Osteoblast (primary cell): ENCODE data around the gene TMIGD2. TPM values are rescaled to one million over a fixed set of nuclear protein-coding genes. Genes with fewer than 3 reads are reported as not detected.
"Not testable (repeated sequence)": the region's sequence is repeated elsewhere in the genome, so short reads cannot be mapped to it uniquely, and the experiment has no call there.

ENCODE experiments used
- DNase-seq: peaks from one replicate; pipeline ENCODE4 v3.0.0; 2011; ENCODE audit warnings: low spot score, mixed read lengths; ENCODE audit not compliant: insufficient read length; ENCODE audit errors: missing footprints
- H2AFZ ChIP-seq: 2 replicates; pipeline ENCODE4 v1.6.0; 2011; ENCODE audit warnings: mild to moderate bottlenecking, low read length
- H3K27ac ChIP-seq: 2 replicates; pipeline ENCODE4 v1.5.1; 2011; ENCODE audit warnings: mild to moderate bottlenecking, low read depth, low read length, moderate library complexity
- H3K27me3 ChIP-seq: 2 replicates; pipeline ENCODE4 v1.6.0; 2012; ENCODE audit warnings: mild to moderate bottlenecking, control low read depth, inconsistent platforms, low read length, moderate library complexity; ENCODE audit not compliant: insufficient read depth
- H3K36me3 ChIP-seq: 2 replicates; pipeline ENCODE4 v1.5.1; 2011; ENCODE audit warnings: mild to moderate bottlenecking, low read length, control low read depth, moderate library complexity; ENCODE audit not compliant: insufficient read depth
- H3K4me1 ChIP-seq: 2 replicates; pipeline ENCODE4 v1.5.1; 2011; ENCODE audit warnings: mild to moderate bottlenecking, low read length, control low read depth, moderate library complexity; ENCODE audit not compliant: insufficient read depth
- H3K4me2 ChIP-seq: 2 replicates; pipeline ENCODE4 v1.6.0; 2011; ENCODE audit warnings: mild to moderate bottlenecking, low read length; ENCODE audit not compliant: insufficient read depth
- H3K4me3 ChIP-seq: fragments of 200-600 bp; sonication (generic); 3 replicates; pipeline ENCODE4 v1.5.1; 2012; ENCODE audit warnings: mild to moderate bottlenecking, low read length, inconsistent platforms; ENCODE audit not compliant: insufficient read depth
- H3K79me2 ChIP-seq: 2 replicates; pipeline ENCODE4 v1.6.0; 2012; ENCODE audit warnings: mild to moderate bottlenecking, low read length, control low read depth, inconsistent platforms; ENCODE audit not compliant: insufficient read depth
- H3K9me3 ChIP-seq: 2 replicates; pipeline ENCODE4 v1.5.1; 2011; ENCODE audit warnings: low read depth, low read length, control low read depth
- H4K20me1 ChIP-seq: 2 replicates; pipeline ENCODE4 v1.6.0; 2012; ENCODE audit warnings: mild to moderate bottlenecking, low read length, control low read depth; ENCODE audit not compliant: insufficient read depth
- total RNA-seq: library from RNA; depleted of rRNA; stranded (reverse); fragments of >200 nt; gene quantifications from 2 replicates; pipeline ENCODE4 v1.2.3, GENCODE V29; 2012
- TF ChIP-seq, protein P1 (sequence below): IDR thresholded peaks from 2 replicates; pipeline ENCODE4 v1.5.1; 2011; ENCODE audit warnings: mild to moderate bottlenecking, low read depth, low read length, moderate library complexity; ENCODE audit errors: extremely low read depth

Gene TMIGD2, protein sequence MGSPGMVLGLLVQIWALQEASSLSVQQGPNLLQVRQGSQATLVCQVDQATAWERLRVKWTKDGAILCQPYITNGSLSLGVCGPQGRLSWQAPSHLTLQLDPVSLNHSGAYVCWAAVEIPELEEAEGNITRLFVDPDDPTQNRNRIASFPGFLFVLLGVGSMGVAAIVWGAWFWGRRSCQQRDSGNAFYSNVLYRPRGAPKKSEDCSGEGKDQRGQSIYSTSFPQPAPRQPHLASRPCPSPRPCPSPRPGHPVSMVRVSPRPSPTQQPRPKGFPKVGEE
- total RNA-seq, result not detected in 2 replicates

DNA sequence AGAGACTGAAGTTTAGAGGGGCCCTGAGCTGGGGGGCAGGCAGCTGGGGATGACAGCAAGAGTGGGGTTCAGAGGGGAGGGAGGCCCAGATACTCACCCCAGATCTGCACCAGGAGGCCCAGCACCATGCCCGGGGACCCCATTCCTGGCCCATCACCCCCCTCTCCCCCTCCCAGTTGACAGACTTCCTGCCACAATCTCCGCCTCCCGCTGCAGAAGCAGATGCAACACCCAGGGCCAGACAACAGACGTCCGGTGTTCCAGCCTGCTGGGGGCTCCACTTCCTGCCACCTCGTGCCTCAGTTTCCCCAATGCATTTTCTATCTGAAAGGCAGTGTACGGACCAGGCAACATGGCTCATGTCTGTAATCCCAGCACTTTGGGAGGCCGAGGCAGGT lies at the start of gene TMIGD2:
TMIGD2 (minus strand) TSS at position 147 of the 398 bp plus-strand sequence; CDS start at position 143, 4 bp downstream.
- Histone ChIP-seq H3K4me3 (no peak within 1 kb of the TSS), H3K79me2 (no peaks in the 10 kb centered on the region), H3K9me3 (no peaks in the 10 kb centered on the region), H3K27me3 (no peaks in the 10 kb centered on the region), H3K36me3 (no peaks in the 10 kb centered on the region), H3K27ac (no peak within 1 kb of the TSS), H2AFZ (no peak within 1 kb of the TSS), H3K4me1 (no peaks in the 10 kb centered on the region), H3K4me2 (no peak within 1 kb of the TSS), H4K20me1 (no peaks in the 10 kb centered on the region)
- TF ChIP-seq, protein P1, sequence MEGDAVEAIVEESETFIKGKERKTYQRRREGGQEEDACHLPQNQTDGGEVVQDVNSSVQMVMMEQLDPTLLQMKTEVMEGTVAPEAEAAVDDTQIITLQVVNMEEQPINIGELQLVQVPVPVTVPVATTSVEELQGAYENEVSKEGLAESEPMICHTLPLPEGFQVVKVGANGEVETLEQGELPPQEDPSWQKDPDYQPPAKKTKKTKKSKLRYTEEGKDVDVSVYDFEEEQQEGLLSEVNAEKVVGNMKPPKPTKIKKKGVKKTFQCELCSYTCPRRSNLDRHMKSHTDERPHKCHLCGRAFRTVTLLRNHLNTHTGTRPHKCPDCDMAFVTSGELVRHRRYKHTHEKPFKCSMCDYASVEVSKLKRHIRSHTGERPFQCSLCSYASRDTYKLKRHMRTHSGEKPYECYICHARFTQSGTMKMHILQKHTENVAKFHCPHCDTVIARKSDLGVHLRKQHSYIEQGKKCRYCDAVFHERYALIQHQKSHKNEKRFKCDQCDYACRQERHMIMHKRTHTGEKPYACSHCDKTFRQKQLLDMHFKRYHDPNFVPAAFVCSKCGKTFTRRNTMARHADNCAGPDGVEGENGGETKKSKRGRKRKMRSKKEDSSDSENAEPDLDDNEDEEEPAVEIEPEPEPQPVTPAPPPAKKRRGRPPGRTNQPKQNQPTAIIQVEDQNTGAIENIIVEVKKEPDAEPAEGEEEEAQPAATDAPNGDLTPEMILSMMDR, result no peak
- no peak for DNase-seq

DNA sequence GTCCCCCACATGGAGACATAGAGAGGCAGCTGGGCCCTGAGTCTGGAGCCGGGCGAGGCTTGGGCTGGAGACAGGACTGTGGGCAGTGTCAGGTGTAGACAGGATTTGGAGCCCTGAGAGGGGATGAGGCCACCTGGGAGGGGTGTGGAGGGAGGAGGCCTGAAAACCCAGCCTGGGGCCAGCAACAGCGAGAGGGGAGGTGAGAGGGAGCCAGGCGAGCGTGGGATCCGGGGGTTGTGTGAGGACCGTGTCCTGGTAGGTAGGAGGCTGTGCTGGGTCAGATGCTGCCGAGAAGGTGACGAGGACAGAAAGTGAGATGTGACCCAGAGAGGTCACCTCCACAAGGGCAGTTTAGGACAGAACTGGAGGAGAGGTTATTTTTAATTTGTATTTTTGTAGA lies 48.5 kb upstream of the TMIGD2 start:
- no peaks in the 10 kb centered on the region for H3K9me3 ChIP-seq
- no peak overlapping the region for H3K4me3 ChIP-seq
- no peaks in the 10 kb centered on the region for H3K79me2 ChIP-seq
- TF ChIP-seq, protein P1, result no peak
- no peak overlapping the region for H2AFZ ChIP-seq
- no peaks in the 10 kb centered on the region for H4K20me1 ChIP-seq
- peak; percentile 54 for DNase-seq
- peaks cover 2% of the 10 kb centered on the region for H3K36me3 ChIP-seq
- H3K27ac ChIP-seq, result no peak overlapping the region
- no peaks in the 10 kb centered on the region for H3K4me1 ChIP-seq
- H3K27me3 ChIP-seq, result no peaks in the 10 kb centered on the region
- no peak overlapping the region for H3K4me2 ChIP-seq

DNA sequence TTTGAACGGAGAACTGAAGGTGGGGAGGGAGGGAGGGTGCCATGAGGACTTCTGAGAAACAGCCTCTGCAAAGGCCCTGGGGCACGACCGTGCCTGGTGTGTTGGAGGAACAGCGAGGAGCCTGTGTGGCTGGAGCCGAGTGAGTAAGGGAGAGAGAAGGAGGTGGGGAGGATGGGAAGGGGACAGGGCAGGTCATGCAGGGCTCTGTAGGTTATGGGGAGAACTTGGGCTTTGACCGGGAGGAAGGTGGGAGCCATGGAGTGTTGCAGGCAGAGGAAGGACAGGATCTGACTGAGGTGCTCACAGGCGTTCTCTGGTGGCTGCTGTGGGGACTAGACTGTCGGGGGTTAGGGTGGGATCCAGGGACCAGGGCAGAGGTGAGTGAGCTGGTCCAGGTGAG lies 47.9 kb upstream of the TMIGD2 start:
- Histone ChIP-seq H3K27ac (no peak overlapping the region), H3K4me3 (no peak overlapping the region), H3K9me3 (no peaks in the 10 kb centered on the region), H3K4me2 (no peak overlapping the region), H3K4me1 (no peaks in the 10 kb centered on the region), H2AFZ (no peak overlapping the region), H4K20me1 (no peaks in the 10 kb centered on the region), H3K79me2 (no peaks in the 10 kb centered on the region), H3K27me3 (no peaks in the 10 kb centered on the region), H3K36me3 (peaks cover 2% of the 10 kb centered on the region)
- TF ChIP-seq, protein P1, result no peak
- DNase-seq, result peak; percentile 9

DNA sequence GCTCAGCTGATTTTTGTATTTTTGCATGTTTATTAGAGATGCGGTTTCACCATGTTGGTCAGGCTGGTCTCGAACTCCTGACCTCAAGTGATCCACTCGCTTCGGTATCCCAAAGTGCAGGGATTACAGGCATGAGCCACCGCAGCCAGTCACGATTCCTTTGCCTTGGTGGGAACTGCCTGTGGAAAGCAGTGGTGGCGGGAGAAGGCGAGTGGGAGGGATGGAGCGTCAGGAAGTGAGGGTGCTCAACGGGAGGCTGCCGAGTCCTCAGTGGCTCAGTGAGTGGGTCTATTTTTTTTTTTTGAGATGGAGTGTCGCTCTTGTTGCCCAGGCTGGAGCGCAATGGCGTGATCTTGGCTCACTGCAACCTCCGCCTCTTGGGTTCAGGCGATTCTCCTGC lies 47.0 kb upstream of the TMIGD2 start:
- not testable (repeated sequence) for H3K27ac ChIP-seq, H3K9me3 ChIP-seq, H3K4me1 ChIP-seq, H4K20me1 ChIP-seq, H3K4me3 ChIP-seq, H2AFZ ChIP-seq, DNase-seq, H3K36me3 ChIP-seq, H3K4me2 ChIP-seq, H3K79me2 ChIP-seq, H3K27me3 ChIP-seq
